ENCODE measurements around the gene ANO1. TPM values are rescaled to one million over a fixed set of nuclear protein-coding genes. Genes with fewer than 3 reads are reported as not detected.

Gene ANO1
- total and polyA plus RNA-seq, 2 of the 8 experiments (the other 6 are each of a cell fraction or from before 2014, with no cell fraction given), result 4.7 to 5.0 TPM

DNA sequence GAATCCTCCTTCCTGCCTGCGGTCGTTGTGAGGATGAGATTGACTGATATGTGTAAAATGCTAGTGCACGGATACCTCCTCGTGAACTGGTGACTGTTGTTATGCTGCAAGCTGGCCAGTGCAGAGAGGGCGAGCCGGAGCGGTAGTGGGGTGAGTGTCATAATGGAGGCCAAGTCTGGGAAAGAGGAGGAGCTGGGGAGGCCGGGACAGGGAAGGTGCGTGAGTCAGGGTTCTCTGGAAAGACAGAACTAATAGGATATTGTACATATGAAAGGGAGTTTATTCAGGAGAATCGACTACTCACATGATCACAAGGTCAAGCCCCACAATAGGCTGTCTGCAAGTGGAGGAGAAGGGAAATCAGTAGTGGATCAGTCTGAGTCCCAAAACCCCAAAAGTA is 68.2 kb downstream of the ANO1 start:
- peak overlapping the region; percentile 36; the same call in 1 of the 2 replicates for H3K18ac ChIP-seq (ENCODE audit: extremely low read depth, low read length)
- no peak overlapping the region for H3K27ac ChIP-seq (ENCODE audit: low read depth, low read length)
- no peaks in the 10 kb centered on the region for H4K20me1 ChIP-seq (replicated peaks in 1 of 2; ENCODE audit: control insufficient read depth in 1 of 2, insufficient read depth in 2 of 2, low read length in 2 of 2)
- no peak overlapping the region for H3K56ac ChIP-seq (replicated peaks; ENCODE audit: insufficient read length, low read depth, low read length)
- peak overlapping the region; percentile 65 for H3K4ac ChIP-seq (replicated peaks; ENCODE audit: insufficient read length, low read depth, low read length)
- no peaks in the 10 kb centered on the region for H3K9me3 ChIP-seq (ENCODE audit: insufficient read depth in 2 of 2, low read depth in 1 of 2, low read length in 1 of 2)
- FAIRE-seq (no peak), DNase-seq (ENCODE audit: low read depth in 1 of 2, low spot score in 2 of 2) (no peak)
- H2BK12ac ChIP-seq (ENCODE audit: low read depth, low read length), result no peak overlapping the region
- peaks cover 0 to 18% (median 5%) of the 10 kb centered on the region in 4 experiments; a peak in 5 of 7 replicates for H3K27me3 ChIP-seq (replicated peaks in 1 of 4; ENCODE audit: control insufficient read depth in 3 of 4, extremely low read depth in 1 of 4, insufficient read depth in 3 of 4, low read length in 3 of 4)
- CTCF ChIA-PET (ENCODE audit: partially characterized antibody), result interaction anchor here (1.2 to 3.0 kb wide), 5 partner anchors 12 to 227 kb away, joined by 3 to 9 read pairs (median 5); no protein-coding TSS in a partner anchor
- H2BK20ac ChIP-seq (ENCODE audit: low read length), result no peak overlapping the region
- no peak for TF ChIP-seq BACH1 (IDR thresholded peaks at IDR 0.05; ENCODE audit: low read length)
- TF ChIP-seq MAX (IDR thresholded peaks at IDR 0.05), result no peak
- TF ChIP-seq NANOG (IDR thresholded peaks at IDR 0.05; ENCODE audit: insufficient read depth, low read depth, low read length, poor library complexity, severe bottlenecking), result no peak
- TF ChIP-seq TAF7 (optimal IDR thresholded peaks at IDR 0.05; ENCODE audit: borderline replicate concordance, low read depth, low read length), result no peak
- no peak for TF ChIP-seq TCF12 (IDR thresholded peaks at IDR 0.05; ENCODE audit: low read depth, low read length)
- no peak for TF ChIP-seq GTF2F1 (IDR thresholded peaks at IDR 0.05; ENCODE audit: borderline replicate concordance, low read depth, low read length)
- TF ChIP-seq HDAC2 (IDR thresholded peaks at IDR 0.05; ENCODE audit: borderline replicate concordance in 1 of 2, low read depth in 2 of 2, low read length in 2 of 2), result no peak
- no peak overlapping the region for H2AFZ ChIP-seq (ENCODE audit: low read length)
- H3K23me2 ChIP-seq (ENCODE audit: low read depth, low read length), result peaks cover 2% of the 10 kb centered on the region; the same call in 1 of the 2 replicates
- no peak overlapping the region for H2AK5ac ChIP-seq (ENCODE audit: low read depth, low read length)
- H2BK15ac ChIP-seq (ENCODE audit: low read length), result peak overlapping the region; percentile 83; the same call in 1 of the 2 replicates
- POLR2A ChIA-PET (ENCODE audit: partially characterized antibody), result no interaction called here
- H3K4me3 ChIP-seq (ENCODE audit: extremely low read depth in 1 of 4, insufficient read depth in 2 of 4, low read depth in 3 of 4, low read length in 4 of 4), result no peak overlapping the region
- H3K14ac ChIP-seq (ENCODE audit: insufficient read length), result no peak overlapping the region
- no peak overlapping the region for H4K8ac ChIP-seq (ENCODE audit: extremely low read depth, insufficient read depth, low read length)
- H3K36me3 ChIP-seq (ENCODE audit: control insufficient read depth in 2 of 4, insufficient read depth in 4 of 4, low read length in 3 of 4), result no peaks in the 10 kb centered on the region
- H2BK120ac ChIP-seq (replicated peaks; ENCODE audit: low read depth, low read length), result no peak overlapping the region
- H3K79me1 ChIP-seq (ENCODE audit: low read depth, low read length), result no peaks in the 10 kb centered on the region
- WGBS, 2 experiments (ENCODE audit: extremely low coverage in 1 of 2, insufficient coverage in 1 of 2, insufficient read length in 1 of 2, insufficient replicate concordance in 2 of 2, low coverage in 1 of 2, low lambda C conversion rate in 2 of 2, missing lambda C conversion rate in 1 of 2), result 87% methylated on average over 10 of the region's 10 CpGs; no CpG with 5 or more reads in 1 of the 2 experiments
- H4K5ac ChIP-seq (ENCODE audit: insufficient read length, low read depth, low read length), result no peak overlapping the region
- H3K23ac ChIP-seq (ENCODE audit: insufficient read length), result no peak overlapping the region
- H3K9ac ChIP-seq (replicated peaks in 1 of 4; ENCODE audit: extremely low read depth in 1 of 4, low read depth in 3 of 4, low read length in 3 of 4), result no peak overlapping the region; a peak in 1 of 7 replicates
- H3K4me2 ChIP-seq (ENCODE audit: insufficient read depth in 1 of 2, low read depth in 2 of 2, low read length in 2 of 2), result no peak overlapping the region
- no peak overlapping the region for H4K91ac ChIP-seq (replicated peaks; ENCODE audit: insufficient read length, low read length)
- H3K4me1 ChIP-seq (replicated peaks in 1 of 4; ENCODE audit: control insufficient read depth in 3 of 4, insufficient read depth in 4 of 4, low read length in 3 of 4), result peaks cover 2 to 25% (median 12%) of the 10 kb centered on the region in 4 experiments
- peak overlapping the region; percentile 66; the same call in 1 of the 2 replicates for H2BK5ac ChIP-seq (ENCODE audit: low read depth, low read length)
- H3K79me2 ChIP-seq (ENCODE audit: control insufficient read depth in 1 of 2, insufficient read depth in 2 of 2, low read length in 2 of 2), result no peaks in the 10 kb centered on the region
